Limb (tissue), 2 donors: ENCODE results near the gene CCDC102A.

Source experiments
- DNase-seq, 2 donors: peaks; one replicate each; pipeline ENCODE4 v3.0.0-alpha.2; 2016; ENCODE audit errors: extremely low spot score in 2 of 2

Gene CCDC102A

DNA sequence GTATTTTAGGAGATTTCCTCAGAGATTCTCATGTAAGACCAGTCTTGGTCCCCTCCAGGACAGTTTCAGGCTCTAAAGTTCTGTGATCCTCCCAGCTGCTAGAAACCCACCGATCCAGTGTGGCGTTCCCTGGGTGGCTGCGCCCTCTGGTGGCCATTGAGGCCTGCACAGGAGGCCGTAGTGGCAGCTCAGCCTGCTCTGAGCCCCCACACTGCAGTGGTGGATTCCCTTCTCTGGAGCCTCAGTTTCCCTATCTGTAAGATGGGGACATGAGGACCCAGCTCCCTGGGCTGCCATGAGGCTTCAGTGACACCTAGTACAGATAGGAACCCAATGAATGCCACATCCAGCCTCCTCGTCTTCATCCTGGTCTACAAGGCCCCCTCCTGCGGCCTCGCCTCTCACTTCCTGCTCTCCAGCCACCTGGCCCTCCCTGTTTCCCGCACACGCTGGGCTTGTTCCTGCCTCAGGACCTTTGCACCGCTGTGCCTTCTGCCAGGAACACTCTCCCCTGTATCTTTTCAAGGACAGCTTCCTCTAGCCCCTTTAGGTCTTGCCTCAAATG lies 16.5 kb downstream of the CCDC102A start:
- DNase-seq, result peak; percentile 64 to 88

DNA sequence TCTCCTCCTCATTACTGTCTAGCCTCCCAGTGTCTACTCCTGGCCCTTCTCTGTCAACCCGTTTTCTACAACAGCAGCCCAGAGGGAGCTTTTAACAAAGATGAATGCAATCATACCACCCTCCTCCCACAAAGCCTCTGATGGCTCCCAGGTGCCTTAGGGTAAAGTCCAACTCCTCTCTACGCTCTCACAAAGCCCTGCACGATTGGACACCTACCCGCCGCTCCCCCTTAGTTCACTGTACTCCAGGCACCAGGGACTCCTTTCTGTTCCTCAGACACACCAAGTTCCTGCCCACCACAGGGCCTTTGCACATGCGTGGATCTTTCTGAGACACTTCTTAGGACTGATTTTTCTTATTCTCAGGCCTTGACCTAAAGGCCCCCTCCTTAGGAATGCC lies 17.4 kb downstream of the CCDC102A start:
- no peak for DNase-seq

DNA sequence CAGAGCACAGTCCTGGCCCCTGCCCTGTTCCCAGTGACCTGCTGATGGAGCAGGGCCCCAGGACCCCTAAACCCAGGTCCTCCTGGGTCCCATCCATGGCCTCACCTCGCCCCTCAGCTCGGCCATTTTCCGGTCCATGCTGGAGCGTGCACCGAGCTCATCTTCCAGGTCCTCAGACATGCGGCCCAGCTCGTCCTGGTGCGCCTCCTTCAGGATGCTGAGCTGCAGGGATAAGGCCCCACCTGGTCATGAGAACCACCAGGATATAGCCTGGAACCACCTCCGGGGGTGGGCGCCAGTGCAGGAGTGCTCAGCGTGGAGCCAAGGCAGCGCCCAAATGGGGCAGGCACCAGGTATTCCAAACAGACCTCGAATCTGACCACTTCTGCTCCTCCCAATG lies 17.9 kb downstream of the CCDC102A start:
- DNase-seq, result no peak

DNA sequence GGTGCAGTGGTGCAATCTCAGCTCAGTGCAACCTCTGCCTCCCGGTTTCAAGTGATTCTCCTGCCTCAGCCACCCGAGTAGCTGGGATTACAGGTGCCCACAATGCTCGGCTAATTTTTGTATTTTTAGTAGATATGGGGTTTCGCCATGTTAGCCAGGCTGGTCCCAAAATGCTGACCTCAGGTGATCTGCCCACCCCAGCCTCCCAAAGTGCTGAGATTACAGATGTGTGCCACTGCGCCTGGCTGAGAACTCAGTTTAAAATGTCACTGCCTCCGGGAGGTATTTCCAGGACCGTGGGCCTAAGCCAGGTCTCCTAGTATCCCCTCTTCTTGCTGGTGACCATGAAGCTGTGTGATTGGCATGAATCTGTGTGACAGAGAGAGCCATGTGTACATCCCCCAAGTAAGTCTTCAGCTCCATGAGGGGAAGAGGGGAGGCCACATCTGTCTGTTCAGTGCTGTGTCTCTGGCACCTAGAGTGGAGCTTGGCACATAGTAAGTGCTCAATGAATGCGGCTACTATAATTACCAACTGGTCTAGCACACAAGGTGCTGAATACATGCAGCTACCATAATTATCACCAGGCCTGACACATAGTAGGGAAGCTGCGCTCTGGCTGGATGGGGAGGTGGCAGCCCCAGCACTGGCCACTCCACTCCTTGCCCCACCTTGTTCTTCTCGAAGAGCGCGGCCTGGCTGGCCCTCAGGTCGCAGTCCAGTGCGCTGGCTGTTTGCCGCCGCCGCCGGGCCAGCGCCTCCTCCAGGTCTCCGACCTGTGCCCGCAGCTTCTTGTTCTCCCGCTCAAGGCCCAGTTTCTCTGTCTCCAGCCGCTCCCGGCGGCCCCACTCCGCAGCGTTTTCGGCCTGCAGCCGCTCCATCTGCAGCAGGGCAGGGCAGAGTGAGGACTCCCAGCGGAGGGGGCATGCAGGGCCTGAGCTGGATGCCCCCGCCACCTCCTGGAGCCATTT lies 18.7 kb downstream of the CCDC102A start:
- no peak for DNase-seq

DNA sequence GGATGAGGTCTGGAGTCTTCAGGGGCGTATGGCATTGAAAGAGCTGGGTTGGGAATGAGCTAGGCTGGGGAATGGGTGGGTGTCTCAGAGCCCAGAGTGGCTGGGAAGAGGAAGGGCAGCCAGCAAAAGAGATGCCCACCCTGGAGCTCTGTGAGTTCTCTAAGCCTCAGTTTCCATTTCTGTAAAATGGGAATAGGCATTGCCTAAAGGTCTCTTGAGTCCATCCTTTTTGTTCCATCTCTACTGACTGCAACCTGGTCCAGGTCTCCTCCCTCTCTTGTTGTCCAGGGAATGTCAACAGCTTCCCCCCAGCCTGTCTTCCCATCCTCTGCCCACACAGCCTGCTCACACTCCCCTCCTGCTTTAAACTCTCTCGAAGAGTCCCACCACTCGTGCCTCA lies 19.6 kb downstream of the CCDC102A start:
- no peak for DNase-seq

DNA sequence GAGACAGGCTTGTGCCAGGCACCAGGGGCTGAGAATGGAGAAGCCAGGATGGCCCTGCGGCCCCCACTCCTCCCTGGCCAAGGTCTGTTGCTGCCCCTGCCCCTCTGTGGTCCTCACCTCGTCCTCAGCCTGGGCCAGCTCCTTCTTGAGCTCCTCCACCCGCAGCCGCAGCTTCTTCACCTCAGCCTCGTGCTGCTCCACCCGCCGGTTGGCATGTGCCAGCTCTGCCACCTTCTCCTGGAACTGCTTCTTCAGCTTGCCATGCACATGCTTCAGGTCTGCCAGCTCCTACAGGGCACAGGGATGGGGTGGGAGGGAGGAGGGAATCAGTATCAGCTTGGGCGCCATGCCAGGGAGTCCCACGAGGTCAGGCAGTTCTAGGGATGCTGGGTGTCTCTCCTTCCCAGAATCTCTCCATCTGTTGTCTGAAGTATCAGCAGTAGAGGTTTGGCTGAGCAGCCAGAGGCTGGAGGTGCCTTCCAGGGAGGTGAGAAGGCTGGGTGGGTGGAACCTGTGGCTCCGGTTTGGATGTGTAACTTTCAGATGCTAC lies 20.1 kb downstream of the CCDC102A start:
- DNase-seq, result no peak

DNA sequence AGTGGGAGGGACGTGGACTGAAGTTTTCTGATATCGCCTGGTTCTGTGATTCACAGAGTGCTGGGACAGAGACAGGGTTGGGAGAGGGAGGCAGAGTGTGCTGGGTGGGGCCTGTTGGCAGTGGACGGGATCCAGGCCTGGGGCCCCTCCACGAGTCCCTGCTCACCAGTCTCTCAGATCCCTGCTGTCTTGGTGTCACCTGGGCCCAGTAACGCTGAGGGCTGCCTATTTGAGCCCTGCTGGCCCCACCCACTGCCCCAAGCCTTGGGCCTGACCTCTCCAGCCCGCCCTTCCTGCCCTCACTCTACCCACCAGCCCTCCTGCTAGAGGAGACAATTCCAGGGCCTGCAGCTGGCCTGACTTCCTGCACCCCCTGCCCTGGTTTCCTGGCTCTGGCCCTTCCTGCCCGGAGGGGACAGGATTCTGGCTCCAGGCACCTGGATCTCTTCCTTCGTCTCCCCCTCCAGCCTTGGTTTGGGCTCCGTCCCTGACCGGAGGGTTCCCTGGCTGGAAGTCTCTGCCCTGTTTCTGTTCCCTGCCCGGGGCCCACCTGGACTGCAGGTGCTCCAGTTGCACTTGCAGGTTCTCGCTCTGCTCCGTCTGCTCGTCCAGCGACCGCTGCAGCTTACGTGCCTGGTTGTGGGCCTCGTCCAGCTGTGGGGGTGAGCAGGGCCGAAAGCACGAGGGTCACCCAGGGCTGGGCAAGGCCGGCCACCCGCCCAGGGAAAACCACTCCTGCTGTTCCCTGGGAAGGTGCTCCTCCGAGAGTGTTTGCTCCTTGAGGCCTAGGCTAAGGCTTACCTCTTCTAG lies 21.4 kb downstream of the CCDC102A start:
- DNase-seq, result no peak

DNA sequence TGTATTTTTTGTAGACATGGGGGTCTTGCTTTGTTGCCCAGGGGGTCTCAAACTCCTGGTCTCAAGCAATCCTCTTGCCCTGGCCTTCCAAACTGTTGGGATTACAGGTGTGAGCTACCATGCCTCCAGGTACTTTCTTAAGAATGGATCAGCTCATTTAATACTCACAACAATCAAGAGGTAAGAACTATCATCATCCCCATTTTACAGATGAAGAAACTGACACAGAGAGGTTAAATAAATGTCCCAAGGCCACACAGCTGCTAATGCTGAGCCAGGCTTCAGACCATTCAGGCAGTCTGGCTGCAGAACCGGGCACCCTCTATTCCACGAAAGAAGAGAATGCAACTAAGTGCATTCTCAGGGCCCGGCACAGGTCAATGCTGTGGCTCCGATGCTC lies 22.0 kb downstream of the CCDC102A start:
- DNase-seq, result no peak

DNA sequence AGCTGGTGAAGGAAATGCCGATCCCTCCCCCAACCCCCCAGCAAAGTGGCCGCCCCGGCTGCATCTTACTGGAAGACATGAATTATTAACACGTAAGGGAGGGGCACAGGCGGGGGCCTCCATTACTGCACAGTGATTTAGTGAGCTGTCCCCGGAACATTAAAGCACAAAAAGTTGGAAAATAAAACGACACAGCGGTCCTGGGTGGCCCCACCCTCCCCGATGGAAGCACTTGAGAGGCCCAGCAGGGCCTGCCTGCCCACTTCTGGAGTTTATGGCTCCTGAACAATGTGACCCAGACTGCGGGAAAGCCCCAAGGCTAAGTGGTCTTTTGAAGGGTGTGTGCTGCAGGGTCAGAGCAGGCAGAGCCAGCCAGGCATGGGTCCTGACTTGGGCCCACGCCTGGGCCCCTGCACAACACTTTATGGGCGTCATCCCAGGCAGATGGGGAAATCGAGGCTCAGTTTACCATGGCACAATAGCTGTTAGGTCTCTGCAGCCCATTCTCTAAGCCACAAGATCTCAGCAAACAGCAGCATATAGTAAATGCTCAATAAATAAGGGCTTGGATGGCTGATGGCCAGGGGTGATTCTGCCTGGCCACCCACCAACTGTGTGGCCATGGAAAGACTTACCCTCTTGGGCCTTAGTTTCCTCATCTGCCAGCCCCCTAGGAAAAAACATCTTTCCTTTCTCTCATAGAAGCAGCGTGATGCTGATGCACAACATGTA lies 22.8 kb downstream of the CCDC102A start:
- DNase-seq, result no peak

DNA sequence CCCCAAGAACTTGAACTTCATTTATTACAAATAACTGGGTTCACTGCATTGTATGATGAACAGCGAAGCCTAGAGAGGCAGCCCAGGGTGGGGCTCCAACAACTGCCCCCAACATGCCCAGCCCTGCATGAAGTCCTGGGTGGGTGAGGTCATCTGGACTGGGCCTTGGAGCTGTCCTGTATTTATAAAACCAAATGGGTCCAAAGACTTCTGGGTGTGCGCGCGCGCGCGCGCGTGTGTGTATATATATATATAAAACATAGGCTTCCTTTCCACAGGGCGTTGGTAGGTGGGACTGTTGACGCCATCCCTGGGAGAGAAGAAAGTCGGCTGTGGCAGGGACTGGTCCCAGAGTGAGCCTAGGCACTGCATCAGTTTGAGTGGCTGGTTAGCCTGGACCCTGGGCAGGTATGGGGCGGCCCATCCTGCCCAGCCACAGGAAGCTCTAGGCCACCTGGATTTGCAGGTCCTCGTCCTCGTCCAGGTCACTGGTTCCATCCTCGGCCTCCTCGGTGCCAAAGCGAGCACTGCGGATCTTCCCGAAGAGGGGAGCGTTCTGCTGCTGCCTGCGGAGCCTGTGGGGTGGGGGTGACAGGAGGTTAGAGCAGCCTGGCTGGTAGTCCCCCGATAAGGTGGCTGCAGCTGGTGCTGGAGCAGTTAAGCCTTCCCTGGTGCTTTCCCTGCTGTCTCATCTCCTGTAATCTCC lies 23.9 kb downstream of the CCDC102A start:
- no peak for DNase-seq

DNA sequence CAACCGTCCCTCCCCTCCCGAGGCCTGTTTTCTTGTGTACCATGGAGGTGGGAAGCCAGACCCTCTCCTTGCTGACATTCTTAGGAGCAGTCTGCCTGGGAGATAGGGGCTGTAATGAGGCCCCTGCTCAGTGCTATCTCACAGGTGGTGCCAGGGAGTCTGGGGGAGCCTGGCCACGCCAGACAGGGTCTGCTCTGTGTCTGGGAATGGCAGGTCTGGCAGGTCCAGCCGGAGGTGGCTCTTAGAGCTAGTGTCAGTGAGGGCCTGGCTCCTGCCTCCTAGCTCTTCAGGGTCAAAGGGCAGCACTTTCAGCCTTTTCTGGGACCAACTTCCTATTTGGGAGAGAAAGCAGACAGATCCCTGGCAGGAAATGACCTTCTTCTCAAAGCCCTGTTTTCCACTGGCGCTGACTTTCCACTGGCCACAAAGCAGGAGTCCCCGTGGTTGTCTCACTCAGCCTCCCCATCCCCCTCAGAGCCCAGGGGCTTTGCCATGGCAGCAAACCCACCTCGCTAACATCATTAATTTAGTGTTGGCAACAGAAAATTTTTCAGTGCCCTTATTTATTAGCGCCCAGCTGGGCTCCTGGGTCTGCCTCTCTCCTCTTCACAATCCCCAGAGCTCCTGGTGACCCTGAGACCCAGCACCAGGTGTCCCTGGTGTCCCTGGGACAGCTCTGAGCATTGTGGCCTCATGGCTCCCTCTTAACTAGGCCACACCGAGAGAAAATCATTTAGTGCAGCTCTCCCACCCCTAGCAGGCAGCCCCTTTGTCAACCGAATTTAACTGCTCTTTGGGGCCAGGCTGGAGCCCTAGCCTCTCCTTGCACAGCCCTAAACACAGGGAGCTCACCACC lies 26.1 kb downstream of the CCDC102A start:
- no peak for DNase-seq

DNA sequence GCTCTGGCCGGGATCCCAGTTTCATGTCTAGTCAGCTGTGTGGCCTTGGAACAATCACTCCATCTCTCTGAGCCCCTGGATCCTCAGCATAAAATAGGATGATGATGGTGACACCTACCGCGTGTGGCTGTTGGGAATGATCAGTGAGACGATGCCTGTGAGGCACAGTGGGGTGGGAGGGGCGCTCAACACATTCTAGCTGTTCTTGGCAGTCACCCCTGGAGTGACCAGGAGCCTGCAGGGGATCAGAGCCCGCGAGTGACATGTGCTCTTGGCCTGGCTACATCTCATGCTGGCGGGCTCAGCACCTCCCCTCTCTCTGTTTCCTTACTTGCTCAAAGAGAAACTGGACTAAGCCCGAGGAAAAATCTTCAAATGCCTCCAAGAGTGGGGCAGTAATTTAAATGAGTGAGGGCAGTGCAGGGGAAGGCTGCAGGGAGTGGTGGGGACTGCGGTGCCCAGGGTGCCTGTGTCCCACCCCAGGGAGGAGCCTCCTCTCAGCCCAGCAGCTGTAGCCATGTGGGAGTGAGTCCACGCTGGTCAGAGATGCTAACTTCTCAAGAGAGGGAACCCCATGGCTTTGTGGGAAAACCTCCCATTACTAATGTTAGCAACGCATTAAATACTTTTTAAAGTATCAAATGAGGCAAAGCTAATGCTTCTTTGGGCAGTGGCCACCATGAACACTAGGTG lies 27.0 kb downstream of the CCDC102A start:
- no peak for DNase-seq

DNA sequence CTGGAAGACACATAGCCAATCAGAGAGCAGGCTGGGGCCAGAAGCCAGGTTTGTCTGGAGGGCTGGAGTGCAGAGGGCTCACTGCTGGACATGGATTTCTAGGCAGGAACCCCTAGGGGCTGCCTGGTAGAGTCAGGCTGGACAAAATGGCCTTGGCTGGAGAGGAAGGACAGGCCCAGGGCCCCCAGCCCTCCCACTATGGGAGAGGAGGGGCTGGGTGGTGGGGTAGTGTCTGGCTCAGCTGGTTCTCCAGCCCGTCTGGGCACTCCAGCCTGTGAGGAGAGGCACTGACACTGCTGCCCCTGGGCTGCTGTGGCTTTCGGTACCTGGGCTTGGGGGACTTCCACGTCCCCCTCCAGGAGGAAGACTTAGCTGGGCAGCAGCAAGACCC lies 28.3 kb downstream of the CCDC102A start:
- no peak for DNase-seq

DNA sequence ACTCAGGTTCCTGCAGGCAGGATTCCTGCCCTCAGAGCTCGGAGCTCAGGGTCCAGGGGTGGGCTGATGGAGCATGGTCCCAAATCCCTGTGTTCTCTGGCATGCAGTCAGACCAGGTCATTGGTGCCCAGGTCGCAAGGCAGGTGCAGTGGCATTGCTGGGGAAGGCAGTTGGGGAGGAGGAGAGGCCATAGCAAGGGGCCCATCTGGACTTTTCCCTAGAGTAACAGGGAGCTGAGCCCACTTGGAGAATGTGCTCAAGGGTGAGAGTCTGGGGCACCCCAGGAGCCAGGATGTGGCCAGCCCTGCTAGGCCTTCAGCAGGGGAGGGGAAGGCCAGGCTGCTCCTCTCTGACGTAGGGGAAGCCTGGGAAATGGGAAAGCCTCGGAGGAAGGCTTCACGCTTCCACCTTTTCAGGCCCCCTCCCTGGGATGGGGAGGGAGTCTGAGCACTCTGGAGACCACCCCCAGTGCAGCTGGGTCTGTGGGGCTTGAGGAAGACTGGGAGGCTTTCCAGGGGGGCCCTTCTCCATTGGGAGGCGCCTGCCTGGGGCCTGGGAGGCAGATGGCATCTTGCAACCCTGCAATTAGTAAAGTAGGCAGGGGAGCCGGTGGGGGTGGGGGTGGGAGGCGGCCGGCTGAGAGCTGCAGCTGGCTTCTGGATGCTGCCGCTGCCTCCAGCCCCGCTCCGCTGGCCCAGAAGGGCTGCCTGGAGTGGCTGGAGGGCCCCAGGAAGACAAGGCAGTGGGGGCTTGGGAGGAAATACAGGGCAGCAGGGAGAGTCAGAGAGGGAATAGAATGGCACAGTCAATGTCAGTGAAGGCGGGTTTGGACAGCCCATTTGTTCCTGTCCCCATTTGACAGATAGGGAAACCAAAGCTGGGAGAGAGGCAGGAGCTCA lies 29.0 kb downstream of the CCDC102A start:
- DNase-seq, result peak in 1 of 2 donors; percentile 59

DNA sequence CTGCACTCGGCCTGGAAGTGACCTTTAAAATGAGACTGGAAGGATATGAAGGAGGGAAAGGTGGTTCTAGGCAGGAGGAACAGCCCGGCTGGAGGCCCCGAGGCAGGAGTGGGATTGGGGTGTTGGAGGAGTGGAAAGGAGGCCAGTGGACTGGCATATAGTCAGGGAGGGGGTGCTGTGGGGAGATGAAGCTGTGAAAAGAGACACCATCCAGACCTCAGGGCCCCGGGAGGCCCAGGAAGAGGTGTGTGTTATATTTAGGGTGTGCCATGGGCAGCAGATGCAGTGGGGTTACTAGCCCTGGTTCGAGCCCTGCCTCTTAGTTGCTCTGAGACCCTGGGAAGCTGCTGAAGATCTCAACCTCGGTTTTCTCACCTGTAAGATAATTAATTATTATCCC lies 31.2 kb downstream of the CCDC102A start:
- no peak for DNase-seq

DNA sequence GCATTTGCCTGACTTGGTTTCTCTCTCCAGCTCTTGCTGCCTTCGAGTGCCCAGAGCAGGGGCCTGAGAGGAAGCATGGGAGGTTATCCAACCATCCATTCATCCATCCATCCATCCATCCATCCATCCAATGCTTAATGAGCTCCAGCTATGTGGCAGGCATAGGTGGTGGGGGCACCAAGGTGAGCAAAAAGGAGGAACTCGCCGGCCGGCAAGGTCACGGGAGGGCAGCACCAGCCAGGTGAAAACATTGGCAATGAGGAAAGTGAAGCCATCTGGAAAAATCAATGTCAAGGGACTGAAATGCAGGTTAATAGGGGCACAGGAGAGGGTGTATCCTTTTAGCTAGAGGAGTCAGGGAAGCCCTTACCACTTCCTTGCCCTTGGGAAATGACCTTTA lies 31.9 kb downstream of the CCDC102A start:
- no peak for DNase-seq

DNA sequence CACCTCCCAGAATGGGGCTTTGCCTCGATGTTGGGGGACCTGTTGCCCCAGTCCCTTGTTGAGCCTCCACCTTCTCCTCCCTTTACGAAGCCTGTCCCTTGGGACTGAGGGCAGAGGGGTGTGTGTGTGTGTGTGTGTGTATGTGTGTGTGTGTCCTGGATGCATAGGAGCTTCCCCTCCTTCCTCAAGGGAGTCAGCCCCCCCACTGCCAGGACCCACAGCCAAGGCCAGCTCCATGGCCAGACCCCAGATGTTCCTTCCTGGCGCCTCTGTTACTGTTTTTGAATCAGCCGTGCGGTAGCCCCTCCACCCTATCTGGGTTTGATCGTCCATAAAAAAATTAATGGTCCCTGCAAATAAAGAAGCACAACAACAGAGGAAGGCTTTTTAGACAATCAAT lies 32.4 kb downstream of the CCDC102A start:
- no peak for DNase-seq

DNA sequence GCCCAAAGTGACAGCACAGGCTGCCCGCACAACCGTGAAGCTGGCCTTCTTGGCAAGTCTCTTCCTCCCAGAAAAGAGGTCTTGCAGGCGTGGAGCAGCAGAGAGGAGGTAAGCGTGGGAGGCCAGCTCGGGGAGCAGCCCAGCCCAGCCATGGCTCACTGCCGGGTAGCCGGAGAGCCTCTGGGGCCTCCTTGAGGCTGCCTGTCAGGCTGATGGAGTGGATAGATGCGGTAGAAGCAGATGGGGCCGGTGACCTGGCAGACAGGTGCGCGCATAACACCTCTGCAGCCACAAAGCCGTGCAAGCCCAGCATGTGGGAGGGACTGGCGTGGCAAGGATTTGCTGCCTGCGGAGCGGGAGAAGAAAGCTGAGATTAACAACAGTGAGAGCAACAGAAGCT lies 33.0 kb downstream of the CCDC102A start:
- DNase-seq, result no peak
